Endodermal cell (in vitro differentiated cells): Measurements from ENCODE around the gene KLHL33. TPM values are rescaled to one million over a fixed set of nuclear protein-coding genes. Genes with fewer than 3 reads are reported as not detected.

ENCODE experiments used
- DNase-seq: peaks from one replicate; pipeline ENCODE4 v3.0.0-alpha.2; 2017
- H3K27ac ChIP-seq: 2 replicates; pipeline ENCODE4 v1.5.1; 2013; ENCODE audit warnings: mild to moderate bottlenecking, low read depth, low read length, moderate library complexity
- H3K27me3 ChIP-seq: 2 replicates; pipeline ENCODE4 v1.6.1; 2013; ENCODE audit warnings: mild to moderate bottlenecking, low read length, moderate library complexity; ENCODE audit not compliant: insufficient read depth, control insufficient read depth, poor library complexity, severe bottlenecking
- H3K36me3 ChIP-seq: 2 replicates; pipeline ENCODE4 v1.7.0; 2013; ENCODE audit warnings: mild to moderate bottlenecking, low read length, moderate library complexity; ENCODE audit not compliant: control insufficient read depth, insufficient read depth
- H3K4me1 ChIP-seq: one replicate; pipeline ENCODE4 v1.7.0; 2013; ENCODE audit warnings: low read length; ENCODE audit not compliant: control insufficient read depth, insufficient read depth
- H3K4me3 ChIP-seq: 2 replicates; pipeline ENCODE4 v1.5.1; 2013; ENCODE audit warnings: mild to moderate bottlenecking, low read length, moderate library complexity
- H3K9ac ChIP-seq: 2 replicates; pipeline ENCODE4 v1.6.1; 2013; ENCODE audit warnings: mild to moderate bottlenecking, low read length, moderate library complexity; ENCODE audit not compliant: poor library complexity, severe bottlenecking; ENCODE audit errors: extremely low read depth
- H3K9me3 ChIP-seq: 2 replicates; pipeline ENCODE4 v1.6.1; 2013; ENCODE audit warnings: mild to moderate bottlenecking, low read length, moderate library complexity; ENCODE audit not compliant: control insufficient read depth
- H3K27ac Mint-ChIP-seq: 2 replicates; pipeline ENCODE4 v1.8.0; 2020; ENCODE audit warnings: mixed read lengths
- H3K27me3 Mint-ChIP-seq: 2 replicates; pipeline ENCODE4 v1.8.0; 2021; ENCODE audit warnings: mild to moderate bottlenecking, mixed read lengths; ENCODE audit not compliant: insufficient read depth
- H3K36me3 Mint-ChIP-seq: 2 replicates; pipeline ENCODE4 v1.8.0; 2020; ENCODE audit warnings: low read depth, mixed read lengths
- H3K4me1 Mint-ChIP-seq: 2 replicates; pipeline ENCODE4 v1.8.0; 2020; ENCODE audit warnings: mixed read lengths
- H3K4me3 Mint-ChIP-seq: 2 replicates; pipeline ENCODE4 v1.8.0; 2020; ENCODE audit warnings: mild to moderate bottlenecking, moderate library complexity, mixed read lengths
- H3K9me3 Mint-ChIP-seq: 2 replicates; pipeline ENCODE4 v1.8.0; 2020; ENCODE audit warnings: mild to moderate bottlenecking, mixed read lengths
- WGBS, 2 experiments: methylation state at CpG; one replicate each; pipeline versions ENCODE4 v1.1.5 to v1.1.7; 2013; ENCODE audit warnings: missing lambda C conversion rate in 2 of 2, mixed read lengths in 1 of 2; ENCODE audit not compliant: insufficient coverage in 1 of 2, insufficient read length in 1 of 2; 5-methylcytosine and 5-hydroxymethylcytosine counted together
- total RNA-seq, 2 donors: library from RNA; stranded (reverse); fragmentation: NEBNext Ultra II Directional in 1 of 2; extraction: Animal tissue kit (Norgen Biotek cat#: 25700) in 1 of 2; gene quantifications; 2 replicates in 1 of 2; 3 replicates in 1 of 2; pipeline ENCODE4 v1.2.1, GENCODE V29; 2021
- TF ChIP-seq, protein P1 (sequence below): fragments of 200-600 bp; sonication (generic); conservative IDR thresholded peaks from 2 replicates; pipeline ENCODE4 v1.5.0; 2021; ENCODE audit warnings: antibody characterized with exemption, mild to moderate bottlenecking

The KLHL33 gene
- total RNA-seq, 2 donors from 2014 or later = 0.09 TPM; not detected in 1

DNA sequence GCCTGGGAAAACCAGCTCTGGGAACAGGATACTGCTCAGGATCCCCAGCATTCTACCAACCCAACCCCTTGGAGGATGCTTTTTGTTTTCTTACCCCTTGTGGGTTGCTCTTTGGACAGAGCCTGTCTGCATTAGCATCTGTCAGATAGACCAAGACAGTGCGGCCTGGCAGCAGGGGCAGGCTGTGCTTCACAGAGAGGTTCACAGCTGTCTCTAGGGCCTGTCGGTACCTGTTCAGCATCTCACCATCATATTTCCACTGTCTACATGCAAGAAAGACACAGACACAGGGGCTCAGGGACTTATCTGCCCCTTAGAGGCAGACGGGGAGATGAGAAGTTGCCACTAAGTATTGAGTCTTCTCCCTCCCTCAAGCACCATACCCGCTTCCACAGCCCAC is 44.5 kb downstream of the KLHL33 start:
- Mint-ChIP-seq H3K27me3 (no peaks in the 10 kb centered on the region), H3K27ac (no peak overlapping the region), H3K4me1 (peaks cover 1% of the 10 kb centered on the region), H3K4me3 (no peak overlapping the region), H3K9me3 (no peaks in the 10 kb centered on the region), H3K36me3 (peaks cover 77% of the 10 kb centered on the region)
- Histone ChIP-seq H3K4me3 (no peak overlapping the region), H3K36me3 (peaks cover 78% of the 10 kb centered on the region), H3K27me3 (no peaks in the 10 kb centered on the region), H3K4me1 (no peaks in the 10 kb centered on the region), H3K27ac (no peak overlapping the region), H3K9me3 (no peaks in the 10 kb centered on the region), H3K9ac (no peak overlapping the region)
- no peak for DNase-seq
- TF ChIP-seq, protein P1, sequence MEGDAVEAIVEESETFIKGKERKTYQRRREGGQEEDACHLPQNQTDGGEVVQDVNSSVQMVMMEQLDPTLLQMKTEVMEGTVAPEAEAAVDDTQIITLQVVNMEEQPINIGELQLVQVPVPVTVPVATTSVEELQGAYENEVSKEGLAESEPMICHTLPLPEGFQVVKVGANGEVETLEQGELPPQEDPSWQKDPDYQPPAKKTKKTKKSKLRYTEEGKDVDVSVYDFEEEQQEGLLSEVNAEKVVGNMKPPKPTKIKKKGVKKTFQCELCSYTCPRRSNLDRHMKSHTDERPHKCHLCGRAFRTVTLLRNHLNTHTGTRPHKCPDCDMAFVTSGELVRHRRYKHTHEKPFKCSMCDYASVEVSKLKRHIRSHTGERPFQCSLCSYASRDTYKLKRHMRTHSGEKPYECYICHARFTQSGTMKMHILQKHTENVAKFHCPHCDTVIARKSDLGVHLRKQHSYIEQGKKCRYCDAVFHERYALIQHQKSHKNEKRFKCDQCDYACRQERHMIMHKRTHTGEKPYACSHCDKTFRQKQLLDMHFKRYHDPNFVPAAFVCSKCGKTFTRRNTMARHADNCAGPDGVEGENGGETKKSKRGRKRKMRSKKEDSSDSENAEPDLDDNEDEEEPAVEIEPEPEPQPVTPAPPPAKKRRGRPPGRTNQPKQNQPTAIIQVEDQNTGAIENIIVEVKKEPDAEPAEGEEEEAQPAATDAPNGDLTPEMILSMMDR = no peak
- 95% methylated on average over 4 of the region's 4 CpGs; no CpG with 5 or more reads in 1 of the 2 experiments for WGBS, 2 experiments

- H3K4me3 Mint-ChIP-seq = no peak overlapping the region
- H3K27me3 Mint-ChIP-seq = no peaks in the 10 kb centered on the region
- TF ChIP-seq, protein P1 = no peak
- no peak overlapping the region for H3K27ac Mint-ChIP-seq
- no peak overlapping the region for H3K9ac ChIP-seq
- H3K36me3 ChIP-seq = peaks cover 89% of the 10 kb centered on the region
- peak; percentile 77 for DNase-seq
- WGBS, 2 experiments = 53 to 70% methylated on average over 1 to 4 of the region's 4 CpGs
- H3K27ac ChIP-seq = no peak overlapping the region
- peaks cover 83% of the 10 kb centered on the region for H3K36me3 Mint-ChIP-seq
- no peak overlapping the region for H3K4me3 ChIP-seq
- no peaks in the 10 kb centered on the region for H3K27me3 ChIP-seq
- H3K9me3 ChIP-seq = no peaks in the 10 kb centered on the region
- no peaks in the 10 kb centered on the region for H3K9me3 Mint-ChIP-seq
- peaks cover 1% of the 10 kb centered on the region for H3K4me1 Mint-ChIP-seq
- no peaks in the 10 kb centered on the region for H3K4me1 ChIP-seq
Observed at GRCh38 chr14:20388159-20388558, 47.8 kb downstream of the KLHL33 start.

DNA sequence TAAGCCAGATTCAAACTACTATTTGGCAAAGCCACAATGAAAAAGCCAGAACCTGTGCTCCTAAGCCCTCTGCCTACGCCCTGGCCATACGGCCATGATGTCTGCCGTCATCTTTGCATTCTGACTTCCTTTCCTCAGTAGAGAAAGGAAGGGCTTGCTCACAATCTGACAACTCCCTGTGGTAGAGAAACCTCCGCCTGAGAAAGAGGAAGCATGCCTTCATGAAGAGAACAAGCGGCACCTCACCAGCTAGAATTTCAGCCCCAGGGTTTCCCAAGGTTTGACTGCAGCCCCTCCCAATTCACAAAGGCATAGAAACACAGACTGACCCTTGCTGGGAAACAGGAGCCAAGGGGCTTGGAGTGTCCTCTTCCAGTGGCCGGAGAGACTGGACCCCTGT is 48.4 kb downstream of the KLHL33 start:
- H3K27me3 Mint-ChIP-seq = no peaks in the 10 kb centered on the region
- TF ChIP-seq, protein P1 = no peak
- H3K9ac ChIP-seq = no peak overlapping the region
- H3K4me3 Mint-ChIP-seq = no peak overlapping the region
- no peak overlapping the region for H3K27ac ChIP-seq
- DNase-seq = no peak
- WGBS, 2 experiments = 92 to 97% methylated on average over 6 of the region's 6 CpGs
- no peak overlapping the region for H3K4me3 ChIP-seq
- H3K36me3 ChIP-seq = peaks cover 88% of the 10 kb centered on the region
- peaks cover 83% of the 10 kb centered on the region for H3K36me3 Mint-ChIP-seq
- H3K9me3 Mint-ChIP-seq = no peaks in the 10 kb centered on the region
- H3K27me3 ChIP-seq = no peaks in the 10 kb centered on the region
- H3K4me1 ChIP-seq = no peaks in the 10 kb centered on the region
- H3K4me1 Mint-ChIP-seq = peaks cover 1% of the 10 kb centered on the region
- H3K9me3 ChIP-seq = no peaks in the 10 kb centered on the region
- H3K27ac Mint-ChIP-seq = no peak overlapping the region
